GM19463 (cell line): ENCODE results near the gene TMEM179.

Experiments used
- ATAC-seq: cut with Tn5 transposase; IDR thresholded peaks from one replicate; pipeline ENCODE4 v1.9.1; 2021; ENCODE audit warnings: mild to moderate bottlenecking, moderate library complexity; ENCODE audit not compliant: unreplicated experiment

TMEM179 gene

DNA sequence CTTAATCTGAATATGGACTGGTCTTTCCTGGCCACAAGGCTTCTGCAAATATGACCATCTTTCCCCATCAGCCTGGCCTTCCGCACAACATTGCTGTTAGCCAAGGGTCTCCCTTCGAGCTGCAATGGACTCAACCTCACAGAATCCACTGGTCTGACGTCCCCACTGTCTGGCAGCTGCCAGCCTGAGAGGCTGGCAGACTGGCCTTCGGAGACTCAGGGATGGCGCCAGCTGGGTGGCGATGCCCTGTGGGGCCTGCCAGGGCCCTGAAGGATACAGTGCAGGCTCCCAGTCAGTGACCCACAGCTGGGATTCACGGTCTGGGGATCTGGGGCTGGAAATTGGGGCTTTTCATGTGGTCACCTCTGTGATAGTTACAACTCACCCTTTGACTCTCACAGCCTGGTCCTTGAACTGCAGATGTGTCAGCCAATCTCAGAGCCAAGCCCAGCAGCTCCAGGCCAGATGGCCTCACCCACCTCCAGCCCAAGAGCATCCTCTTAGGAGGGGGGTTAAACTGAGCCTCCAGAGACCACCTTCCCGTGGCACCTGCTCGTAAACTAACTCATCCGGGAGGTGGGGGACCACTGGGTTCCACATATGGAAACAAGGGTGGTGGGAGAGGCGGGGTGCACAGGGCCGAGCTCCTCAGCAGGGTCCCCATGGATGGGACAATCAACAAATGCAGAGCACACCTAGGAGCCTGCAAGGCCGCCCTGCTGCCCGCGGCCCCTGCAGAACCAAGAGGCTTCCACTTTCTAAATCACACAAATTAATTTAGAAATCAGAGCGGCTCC lies 46.1 kb downstream of the TMEM179 start:
- no peak for ATAC-seq

DNA sequence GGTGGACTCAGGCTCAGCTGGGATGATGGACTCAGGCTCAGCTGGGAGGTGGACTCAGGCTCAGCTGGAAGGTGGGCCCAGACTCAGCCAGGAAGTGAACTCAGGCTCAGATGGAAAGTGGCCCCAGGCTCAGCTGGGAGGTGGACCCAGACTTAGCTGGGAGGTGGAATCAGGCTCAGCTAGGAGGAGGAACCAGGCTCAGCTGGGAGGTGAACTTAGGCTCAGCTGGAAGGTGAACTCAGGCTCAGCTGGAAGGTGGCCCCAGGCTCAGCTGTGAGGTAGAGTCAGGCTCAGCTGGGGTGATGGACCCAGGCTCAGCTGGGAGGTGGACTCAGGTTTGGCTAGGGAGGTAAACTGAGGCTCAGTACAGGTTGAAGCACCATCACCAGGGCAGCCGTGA lies 46.8 kb downstream of the TMEM179 start:
- no peak for ATAC-seq

DNA sequence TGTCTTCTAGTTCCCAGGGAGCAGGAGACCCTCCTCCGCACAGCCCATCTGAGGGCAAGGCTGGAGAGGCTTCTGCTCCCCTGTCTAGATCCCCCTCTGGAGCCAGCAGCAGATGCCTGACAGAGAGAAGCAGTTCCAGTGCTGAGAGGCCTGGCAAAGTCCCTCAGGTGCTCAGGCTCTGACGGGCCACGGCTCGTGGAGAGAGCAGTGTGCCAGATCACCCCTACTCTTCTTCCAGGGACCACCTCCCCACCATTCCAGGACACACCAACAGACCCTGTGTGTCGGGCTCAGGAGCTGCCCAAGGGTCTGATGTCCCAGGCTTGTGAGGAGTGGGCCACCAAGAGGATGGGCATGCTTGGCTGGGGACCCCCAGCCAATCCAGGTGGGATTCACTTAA lies 47.5 kb downstream of the TMEM179 start:
- no peak for ATAC-seq

DNA sequence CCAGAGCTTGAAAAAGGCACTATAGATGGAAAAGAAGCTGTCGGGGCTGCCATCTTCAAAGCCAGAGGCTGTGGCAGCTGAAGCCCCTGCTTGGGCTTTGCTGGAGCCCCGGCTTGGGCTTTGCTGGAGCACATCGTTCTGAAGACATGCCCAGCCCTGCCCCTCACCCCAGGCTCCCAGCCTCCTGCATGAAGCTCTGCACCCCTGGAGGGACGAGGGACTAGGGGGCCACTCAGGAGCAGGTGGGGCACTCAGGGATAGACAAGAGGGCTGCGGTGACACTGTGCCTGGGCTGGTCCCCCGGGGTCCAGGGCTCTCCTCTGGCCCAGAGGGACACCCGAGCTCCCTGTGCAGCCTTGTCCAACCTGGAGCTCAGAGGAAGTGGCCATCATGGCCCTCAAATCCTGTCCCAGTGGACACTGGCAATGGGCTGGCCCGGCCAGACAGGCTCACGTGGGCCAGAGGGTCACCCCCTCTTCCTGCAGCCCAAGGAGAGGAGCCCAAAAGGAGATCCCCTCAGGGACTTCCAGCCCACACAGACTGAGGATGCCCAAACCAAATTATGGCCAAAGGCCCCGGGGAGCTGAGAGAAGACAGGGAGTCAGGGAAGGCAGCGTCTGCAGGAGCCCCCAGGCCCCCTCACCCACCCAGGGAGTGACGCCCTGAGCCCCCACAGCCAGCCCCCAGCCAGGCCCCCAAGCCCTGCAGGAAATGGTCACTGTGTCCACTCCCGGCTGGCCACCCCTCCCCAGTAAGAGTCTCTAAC lies 48.1 kb downstream of the TMEM179 start:
- ATAC-seq: no peak

DNA sequence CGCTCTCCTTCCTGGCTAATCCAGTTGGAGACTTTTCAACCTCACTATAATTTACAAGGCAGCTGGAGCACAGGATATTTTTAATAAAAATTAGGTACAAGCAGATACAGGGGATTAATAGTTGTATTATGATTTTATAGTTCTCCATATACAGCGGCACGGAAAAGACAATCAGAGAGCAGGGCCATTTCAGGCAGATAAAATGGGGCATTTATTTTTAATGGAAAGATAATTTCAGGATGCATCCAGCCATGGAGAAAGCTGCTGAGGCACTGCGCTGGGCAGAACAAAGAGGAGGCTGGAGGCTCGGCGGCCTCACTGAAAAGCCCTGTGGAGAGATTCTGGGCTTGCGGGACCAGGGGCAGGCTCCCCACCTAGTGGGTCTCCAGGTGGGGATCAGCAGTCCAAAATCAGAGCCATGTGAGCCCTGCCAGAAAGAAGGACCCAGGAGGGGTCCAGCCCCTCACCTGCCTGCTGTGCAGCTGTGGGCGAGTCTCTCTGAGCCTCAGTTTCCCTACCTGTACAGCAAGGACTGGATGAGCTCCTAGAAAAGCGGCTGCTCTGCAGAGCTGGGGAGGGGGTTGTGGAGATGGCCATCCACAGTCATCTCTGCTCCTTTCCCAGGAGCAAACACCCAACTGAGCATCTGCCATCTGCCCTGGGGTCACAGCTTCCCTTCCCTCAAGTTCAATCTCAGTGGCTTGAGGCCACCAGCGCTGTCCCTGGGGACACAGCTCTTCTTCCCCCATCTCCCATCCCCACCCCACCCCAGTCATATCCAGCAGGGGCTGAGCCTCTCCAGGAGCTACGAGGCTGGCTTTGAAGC lies 48.9 kb downstream of the TMEM179 start:
- no peak for ATAC-seq

DNA sequence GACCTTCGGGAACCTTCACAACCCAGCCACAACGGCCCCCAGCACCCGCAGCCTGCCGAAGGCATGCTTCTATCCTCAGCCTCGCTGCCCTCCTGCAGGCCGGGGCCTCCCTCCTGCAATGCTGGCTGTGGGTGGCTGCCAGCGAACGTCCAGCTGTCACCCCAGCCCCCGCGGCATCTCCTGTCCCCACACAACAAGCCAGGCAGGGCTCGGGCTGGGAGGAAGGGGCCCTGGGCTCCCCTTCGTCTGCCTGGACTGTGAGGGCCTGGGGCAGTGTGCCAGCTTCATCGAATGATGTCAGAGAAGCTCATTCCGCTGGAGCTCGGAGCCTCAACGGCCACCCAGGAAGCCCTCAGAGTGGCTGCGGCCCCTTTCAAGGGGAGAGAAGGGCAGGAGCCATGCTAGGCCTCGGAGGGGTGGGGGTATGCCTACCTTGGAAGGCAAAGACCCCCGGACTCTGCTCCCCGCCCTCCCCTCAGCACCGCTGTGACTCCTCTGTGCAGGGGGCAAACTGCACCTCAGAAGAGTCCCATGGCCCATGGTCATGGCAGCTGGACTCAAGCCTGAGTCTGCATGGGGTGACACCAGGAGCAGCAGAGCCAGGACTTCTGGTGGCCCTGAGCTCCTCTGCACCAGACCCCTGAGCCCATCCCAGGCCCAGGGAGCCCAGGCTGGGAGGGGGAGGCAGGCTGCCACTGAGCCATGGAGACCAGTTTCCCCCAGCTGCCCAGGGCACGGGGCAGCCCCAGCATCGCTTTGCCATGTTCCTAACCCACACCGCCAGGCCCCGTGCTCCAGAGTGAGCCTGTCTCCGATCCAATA lies 49.8 kb downstream of the TMEM179 start:
- ATAC-seq: no peak

DNA sequence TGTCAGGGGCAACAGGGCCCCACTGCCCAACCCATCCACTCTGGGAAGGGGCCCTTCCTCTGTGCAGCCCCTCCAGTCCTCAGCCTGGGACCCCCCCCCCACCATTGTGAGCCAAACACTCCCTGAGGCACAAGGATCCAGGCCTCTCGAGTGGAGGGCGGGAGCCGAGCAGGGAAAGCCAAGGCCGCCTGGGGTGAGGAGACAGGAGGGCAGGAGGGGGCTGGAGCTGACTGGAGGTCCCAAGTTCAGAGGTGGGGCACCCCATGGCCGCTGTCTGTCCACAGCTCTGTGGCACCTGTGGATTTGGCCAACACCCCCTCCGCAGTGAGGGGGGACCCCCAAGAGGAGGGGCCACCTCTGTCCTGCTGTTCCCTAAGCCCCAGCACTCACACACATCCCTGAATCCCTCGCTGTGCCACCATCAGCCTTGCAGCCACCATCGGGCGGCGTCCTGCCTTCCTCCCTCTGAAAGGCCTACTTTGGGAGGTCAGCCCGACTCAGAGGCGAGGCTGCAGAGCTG lies 50.4 kb downstream of the TMEM179 start:
- ATAC-seq: no peak

DNA sequence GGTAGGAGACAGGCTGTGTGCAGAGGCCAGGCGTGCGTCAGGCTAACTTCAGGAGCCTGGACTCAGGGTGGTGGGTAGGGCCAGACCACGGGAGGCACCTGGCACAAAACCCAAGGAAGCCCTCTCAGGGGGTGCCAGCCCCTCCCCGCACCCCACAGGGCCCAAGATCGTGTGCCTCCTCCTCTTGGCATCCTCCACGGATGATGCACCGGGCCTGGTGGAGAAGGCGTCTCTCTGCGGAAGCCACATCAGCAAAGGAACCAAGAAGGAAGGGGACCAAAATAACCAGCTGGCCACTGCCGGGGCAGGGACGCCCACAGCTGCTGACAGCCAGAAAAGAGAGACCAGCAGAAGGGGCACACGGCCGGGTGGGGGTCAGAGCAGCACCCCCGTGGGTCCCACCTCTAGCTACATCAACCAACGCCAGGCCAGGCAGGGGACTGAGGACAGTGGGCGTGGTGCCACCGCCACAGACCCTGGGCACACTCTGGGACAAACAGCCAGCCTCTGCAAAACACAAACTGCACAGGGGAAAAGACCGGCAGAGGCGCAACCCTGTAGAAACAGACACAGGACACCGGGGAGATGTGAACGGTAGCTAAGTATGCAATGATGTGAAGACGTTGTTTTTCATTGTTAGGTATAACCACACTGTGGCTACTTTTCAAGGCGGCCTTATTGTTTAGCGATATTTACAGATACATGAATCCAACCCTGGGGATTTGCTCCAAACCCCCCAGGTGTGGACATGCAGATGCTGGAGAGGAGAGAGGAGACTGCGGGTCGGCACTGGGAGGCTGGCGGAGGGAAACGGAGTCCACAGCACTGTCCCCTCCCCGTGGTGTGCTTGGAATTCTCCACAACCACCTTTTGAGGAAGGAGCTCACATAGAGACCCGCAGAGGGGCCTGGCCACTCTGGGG lies 51.1 kb downstream of the TMEM179 start:
- no peak for ATAC-seq

DNA sequence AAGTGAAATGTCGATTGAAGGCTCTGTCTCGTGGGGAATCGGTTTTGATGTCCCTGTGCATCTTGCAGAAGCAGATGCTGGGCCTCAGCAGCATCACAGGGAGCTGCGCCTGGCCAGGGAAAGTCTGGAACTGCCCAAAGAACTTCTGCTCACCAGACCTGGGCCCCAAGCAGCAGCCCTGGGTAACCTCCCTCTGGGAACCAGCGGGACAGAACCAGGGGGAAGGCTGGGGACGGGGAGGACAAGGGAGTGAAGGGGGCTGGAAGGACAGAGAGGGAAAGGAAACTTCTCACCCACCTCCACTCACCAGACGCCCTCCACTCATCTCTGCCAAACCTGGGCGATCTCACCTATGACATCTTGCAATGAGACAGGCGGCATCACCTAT lies 51.8 kb downstream of the TMEM179 start:
- no peak for ATAC-seq

DNA sequence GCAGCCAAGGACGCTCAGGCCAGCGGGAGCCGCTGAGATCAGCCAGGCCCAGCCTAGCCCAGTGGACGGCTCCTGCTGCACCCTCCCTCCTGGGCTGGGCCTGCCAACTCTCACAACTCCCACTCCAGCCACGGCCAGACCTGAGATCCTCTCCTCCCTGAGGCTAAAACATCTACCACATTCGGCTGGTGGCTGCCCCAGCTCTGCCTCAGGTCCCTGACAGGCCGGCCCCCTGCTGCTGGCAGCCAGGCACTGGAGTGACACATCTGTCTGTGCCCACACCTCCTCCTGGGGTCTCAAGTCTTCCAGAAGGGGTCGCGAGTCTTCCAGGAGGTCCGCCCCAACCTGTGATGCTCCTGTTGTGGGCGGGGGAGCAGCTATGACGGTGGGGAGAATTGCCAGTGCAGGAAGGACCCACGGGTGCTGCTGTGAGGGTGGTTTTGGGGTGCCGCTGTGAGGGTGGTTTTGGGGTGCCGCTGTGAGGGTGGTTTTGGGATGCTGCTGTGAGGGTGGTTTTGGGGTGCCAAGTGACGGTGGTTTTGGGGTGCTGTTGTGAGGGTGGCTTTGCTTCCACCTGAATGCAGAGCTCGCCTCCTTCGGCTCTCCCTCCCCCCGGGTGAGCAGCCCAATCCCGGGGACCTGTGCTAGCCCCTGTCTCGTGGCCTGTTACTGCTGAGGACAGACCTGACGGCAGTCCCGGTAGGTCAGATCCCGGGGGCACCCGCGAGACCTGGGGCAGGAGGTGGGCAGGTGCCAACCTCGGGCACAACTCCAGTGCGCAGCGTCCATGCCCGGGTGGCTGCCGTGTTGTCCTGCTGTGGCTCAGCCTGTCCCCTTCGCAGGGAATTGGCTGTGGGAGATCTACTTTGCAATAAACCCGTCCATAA lies 52.5 kb downstream of the TMEM179 start:
- ATAC-seq: no peak

DNA sequence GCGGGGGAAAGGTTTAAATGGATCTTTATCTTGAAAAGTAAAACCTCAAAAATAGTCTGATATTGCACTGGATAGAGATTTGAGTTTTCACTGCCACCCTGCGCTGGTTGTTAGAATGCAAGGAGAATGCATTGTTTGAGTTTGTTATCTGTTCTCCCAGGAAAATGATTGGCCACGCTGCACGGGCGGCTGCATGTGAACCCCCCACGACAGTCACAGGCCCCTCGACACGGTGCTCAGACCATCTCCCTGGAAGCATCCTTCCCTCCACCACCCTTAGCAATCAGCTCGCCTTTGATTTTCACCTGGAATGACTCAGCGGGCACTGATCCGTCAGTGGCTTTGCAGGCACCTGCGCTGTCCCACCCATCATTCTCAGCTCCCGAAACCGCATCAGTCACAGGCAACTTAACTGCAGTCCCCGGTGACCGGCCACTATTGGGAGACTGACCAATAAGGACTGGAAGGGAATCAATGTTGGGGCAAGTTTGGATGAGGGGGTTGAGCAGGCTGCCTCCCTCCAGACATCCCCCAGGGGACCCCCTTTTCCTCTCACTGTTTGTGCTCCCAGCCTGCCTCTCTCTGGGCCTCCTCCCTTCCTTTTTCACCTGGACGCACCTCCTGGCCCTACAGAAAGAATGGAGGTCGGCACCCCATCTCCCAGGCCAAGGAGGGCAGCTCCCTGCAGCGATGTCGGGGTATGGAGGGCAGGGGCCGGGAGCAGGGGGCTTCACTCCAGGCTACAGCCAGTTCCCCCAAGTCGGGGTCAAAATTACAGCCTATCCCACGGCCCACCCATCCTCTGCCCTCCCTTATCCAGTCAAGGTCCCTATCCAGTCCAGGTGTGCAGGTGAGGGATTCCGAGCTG lies 53.5 kb downstream of the TMEM179 start:
- no peak for ATAC-seq

DNA sequence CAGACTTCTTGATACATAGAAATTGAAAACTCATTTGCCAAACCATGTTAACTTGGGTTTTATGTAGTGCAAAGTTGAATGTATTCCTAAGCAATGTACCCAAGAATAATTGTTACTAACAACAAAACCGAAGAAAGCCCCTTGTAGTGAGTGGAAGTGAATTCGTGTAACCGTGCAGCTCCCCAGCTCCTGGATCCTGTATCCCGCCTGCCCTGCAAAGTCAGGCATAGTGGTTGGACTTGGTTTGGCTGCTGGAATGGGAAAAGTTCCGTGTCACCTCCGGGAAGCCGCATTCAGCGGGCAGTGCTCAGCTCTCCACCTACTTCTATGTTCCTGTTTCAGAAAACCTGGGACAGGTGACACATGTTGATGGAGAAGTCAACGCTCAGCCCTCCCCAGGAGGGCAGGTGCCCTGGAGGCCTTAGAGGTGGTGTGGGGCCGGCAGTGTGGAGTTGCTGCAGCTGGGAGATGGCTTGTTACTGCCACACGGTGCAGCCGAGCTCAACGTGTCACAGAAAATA lies 54.2 kb downstream of the TMEM179 start:
- no peak for ATAC-seq

DNA sequence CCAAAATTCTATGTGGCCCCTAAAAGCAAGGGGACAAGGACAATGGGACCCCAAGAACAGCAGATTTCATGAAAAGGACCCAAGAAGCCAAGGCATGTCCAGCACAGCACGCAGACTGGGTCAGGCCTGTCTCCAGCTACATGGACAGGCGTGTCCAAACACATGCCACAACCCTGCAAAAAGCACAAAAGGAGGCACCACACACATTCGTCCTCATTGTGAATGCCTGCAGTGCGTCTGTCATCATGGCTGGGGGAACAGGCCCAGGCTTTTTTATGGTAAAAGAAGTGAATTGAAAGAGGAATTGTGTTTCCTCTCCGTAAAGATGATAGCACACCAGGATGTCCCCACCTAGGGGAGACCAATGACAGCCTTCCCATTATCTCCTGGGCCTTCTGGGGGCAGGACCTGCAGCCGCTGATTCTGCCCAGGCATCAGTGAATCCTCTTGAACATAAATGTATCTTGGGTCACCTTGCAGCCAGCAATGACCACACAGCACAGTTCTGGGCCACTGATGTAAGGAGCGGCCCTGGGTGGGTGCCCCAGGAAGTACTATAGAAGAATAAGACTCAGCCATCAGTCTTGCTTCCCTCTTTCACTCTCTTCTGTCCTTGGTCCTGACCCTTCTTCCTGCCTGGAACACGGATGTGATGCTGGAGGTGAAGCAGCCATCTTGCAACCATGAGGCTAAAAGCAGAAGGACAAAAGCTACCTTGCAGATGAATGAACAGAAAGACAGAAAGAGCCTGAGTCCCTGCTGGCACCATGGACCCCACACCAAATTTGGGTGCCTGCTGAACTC lies 54.8 kb downstream of the TMEM179 start:
- ATAC-seq: no peak

DNA sequence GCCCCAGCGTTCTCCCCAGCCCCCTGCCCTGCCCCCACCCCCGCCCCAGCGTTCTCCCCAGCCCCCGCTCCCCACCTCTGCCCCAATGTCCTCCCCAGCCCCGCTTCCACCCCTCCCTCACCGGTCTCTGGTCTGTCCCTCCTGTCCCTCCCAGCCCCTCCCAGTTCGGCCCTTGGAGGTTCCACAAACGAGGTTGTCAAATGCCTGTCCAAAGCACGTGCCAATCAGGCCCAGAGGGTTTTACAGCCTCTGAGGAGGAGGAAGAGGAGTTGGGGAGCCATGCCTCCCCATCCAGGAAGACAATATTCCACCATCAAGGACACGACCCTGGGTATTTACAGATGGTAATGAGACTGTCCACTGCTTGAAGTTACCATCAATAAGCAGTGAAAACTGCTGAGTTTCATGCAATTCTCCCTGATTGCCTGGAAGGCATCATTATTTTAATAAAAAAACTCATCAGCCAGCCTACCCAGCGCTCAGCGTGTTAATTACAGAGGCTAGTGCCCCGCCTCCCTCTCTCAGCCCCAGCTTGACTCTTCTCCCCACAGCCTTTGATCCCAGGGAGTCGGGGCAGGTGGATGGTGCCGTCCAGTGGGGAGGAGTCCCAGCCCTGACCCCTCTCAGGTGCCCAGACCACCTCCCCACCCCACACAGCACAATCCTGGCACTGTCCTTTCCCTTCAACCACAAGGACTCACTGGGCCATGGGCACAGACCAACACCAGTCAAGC lies 55.6 kb downstream of the TMEM179 start:
- no peak for ATAC-seq

DNA sequence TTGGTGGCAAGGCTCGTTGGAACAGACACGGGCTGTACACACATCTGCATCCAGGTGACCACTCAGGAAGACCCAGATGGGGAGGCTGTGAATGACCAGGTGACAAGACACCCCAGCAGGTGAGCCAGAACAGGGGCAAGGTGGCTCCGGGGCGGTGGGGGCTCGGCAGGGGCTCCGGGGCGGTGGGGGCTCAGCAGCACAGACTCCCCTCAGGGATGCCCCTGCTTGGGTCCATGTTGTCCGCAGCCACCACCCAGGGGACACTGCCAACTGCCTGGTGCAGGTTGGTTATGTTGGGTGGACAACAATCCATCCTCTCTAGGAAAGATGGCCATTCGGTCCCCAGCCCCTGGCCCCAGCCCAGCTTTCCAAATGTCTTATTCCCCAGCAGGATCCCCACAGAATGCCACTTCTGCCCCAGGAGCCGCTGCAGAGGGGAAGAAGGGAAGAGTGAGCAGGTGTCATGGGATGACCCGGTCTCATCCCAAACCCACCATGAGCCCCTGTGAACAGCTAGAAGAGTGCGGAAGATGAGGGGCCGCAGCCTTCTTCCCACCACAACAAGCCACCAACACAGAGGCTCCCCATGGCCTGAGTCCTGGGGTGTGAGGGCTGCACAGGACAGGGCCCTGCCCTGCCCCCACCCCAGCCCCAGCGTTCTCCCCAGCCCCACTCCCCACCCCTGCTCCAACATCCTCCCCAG lies 56.4 kb downstream of the TMEM179 start:
- no peak for ATAC-seq
